ENCODE measurements around the gene OR6C3. TPM values are rescaled to one million over a fixed set of nuclear protein-coding genes. Genes with fewer than 3 reads are reported as not detected.
"Not testable (repeated sequence)": the region's sequence is repeated elsewhere in the genome, so short reads cannot be mapped to it uniquely, and the experiment has no call there.

OR6C3 gene
- not detected for total RNA-seq

DNA sequence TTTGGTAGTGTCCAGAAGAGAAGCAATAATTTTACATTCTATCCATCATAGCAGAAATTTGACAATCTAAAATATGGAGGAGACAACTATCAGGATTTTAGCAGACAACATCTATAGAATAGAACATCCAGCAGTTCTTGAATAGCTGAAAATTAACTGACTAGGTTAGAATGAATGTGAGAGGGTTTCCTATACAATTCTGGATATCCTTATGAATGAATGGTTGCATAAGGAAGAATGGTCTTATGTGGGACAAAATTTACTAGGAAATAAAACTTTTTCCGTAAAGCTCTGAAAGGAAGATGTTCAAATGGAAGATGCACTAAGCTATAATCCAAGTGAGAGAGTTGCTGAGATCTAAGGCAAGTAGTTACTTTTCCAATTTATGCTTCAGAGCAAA, at the start of gene OR6C3:
TSS of gene OR6C3 (plus strand) at position 301 of the 400 bp plus-strand sequence. CDS start 955 bp downstream, outside the sequence.
- no peak for DNase-seq (ENCODE audit: low spot score)
- ATAC-seq (ENCODE audit: low FRiP score), result no peak
- TF ChIP-seq, protein P1, sequence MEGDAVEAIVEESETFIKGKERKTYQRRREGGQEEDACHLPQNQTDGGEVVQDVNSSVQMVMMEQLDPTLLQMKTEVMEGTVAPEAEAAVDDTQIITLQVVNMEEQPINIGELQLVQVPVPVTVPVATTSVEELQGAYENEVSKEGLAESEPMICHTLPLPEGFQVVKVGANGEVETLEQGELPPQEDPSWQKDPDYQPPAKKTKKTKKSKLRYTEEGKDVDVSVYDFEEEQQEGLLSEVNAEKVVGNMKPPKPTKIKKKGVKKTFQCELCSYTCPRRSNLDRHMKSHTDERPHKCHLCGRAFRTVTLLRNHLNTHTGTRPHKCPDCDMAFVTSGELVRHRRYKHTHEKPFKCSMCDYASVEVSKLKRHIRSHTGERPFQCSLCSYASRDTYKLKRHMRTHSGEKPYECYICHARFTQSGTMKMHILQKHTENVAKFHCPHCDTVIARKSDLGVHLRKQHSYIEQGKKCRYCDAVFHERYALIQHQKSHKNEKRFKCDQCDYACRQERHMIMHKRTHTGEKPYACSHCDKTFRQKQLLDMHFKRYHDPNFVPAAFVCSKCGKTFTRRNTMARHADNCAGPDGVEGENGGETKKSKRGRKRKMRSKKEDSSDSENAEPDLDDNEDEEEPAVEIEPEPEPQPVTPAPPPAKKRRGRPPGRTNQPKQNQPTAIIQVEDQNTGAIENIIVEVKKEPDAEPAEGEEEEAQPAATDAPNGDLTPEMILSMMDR (IDR thresholded peaks at IDR 0.05), result no peak

DNA sequence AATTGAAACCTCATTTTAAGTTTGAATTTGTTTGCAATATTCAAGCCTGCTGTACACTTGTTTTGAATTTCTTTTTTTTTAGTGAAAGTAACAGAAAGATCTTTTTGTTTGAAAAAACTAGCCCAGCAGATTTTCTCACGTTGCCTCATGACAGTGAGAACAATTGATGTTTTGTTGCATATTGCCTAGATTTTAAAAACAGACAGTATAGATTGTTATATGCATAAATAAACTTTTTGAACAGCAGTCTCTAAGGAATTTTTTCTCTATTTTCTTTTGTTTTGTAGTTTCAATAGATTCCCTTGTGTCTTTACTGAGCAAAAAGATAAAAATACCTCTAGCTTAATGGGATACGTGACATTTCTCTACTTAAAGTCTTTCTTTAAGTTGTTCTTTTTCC, 49.6 kb upstream of the OR6C3 start:
- DNase-seq (ENCODE audit: low spot score), result no peak

DNA sequence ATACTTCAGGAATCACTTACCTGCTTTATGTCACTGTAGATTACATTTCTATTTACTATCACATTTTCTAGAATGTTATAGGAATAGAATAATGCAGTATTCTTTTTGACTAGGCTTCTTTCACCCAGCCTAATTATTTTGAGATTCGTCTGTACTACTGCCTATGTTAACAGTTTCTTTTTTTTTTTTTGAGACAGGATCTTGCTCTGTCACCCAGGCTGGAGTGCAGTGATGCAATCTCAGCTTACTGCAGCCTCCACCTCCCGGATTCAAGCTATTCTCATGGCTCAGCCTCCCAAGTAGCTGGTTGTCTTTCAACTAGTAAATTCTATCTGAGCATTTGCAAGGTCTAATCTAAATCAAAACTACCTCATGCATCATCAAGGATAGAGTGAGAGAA, 40.5 kb upstream of the OR6C3 start:
- no peak for ATAC-seq (ENCODE audit: low FRiP score)
- TF ChIP-seq, protein P1 (IDR thresholded peaks at IDR 0.05), result no peak
- no peak for DNase-seq (ENCODE audit: low spot score)

More for the DNA sequence above, 49.6 kb upstream of the OR6C3 start:
- TF ChIP-seq, protein P1 (IDR thresholded peaks at IDR 0.05), result no peak
- ATAC-seq (ENCODE audit: low FRiP score), result no peak

DNA sequence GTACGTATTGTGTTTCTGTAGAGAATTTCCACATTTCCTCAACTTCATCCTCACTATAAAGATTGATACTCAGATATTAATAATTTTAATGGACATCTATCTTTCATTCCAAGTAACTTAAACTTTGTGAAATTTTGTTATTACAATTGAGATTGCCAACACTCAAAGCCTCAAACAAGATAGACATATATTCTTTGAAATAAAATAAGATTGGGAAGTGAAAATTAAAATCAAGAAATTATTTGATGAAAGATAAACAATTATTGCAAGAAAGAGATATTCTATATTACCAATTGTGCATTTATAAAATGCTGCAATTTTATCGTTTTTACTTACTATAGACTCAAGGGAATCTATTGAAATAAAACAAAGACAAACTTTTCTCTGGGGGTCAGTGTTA, 34.1 kb upstream of the OR6C3 start, which contains the start of gene OR6C6:
TSS of gene OR6C6 (minus strand) at position 101 of the 400 bp plus-strand sequence. CDS start 1,337 bp downstream, outside the sequence.
- DNase-seq (ENCODE audit: low spot score), result no peak
- TF ChIP-seq, protein P1 (IDR thresholded peaks at IDR 0.05), result no peak
- no peak for ATAC-seq (ENCODE audit: low FRiP score)

DNA sequence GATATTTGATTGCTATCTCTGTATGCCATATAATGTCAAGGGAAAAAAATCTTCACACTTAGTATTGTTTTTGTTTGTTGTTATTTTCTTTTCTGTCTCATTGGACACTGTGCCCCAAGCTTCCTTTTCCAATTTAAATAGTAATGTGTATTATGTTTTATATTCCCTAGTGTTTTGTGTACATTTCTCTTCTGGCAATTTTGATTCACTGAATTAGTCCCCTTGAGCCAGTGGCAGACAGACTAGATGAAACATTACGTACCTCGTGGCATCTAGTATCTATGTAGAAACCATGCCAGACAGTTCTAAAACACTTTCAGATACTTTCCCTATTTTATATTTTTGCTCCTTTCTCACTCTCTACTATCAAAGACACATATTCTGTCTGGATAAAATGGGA, 16.5 kb upstream of the OR6C3 start, which contains the start of gene OR6C1:
TSS of gene OR6C1 (plus strand) at position 301 of the 400 bp plus-strand sequence. CDS start 6,257 bp downstream, outside the sequence.
- DNase-seq (ENCODE audit: low spot score) (no peak), ATAC-seq (ENCODE audit: low FRiP score) (no peak)
- TF ChIP-seq, protein P1 (IDR thresholded peaks at IDR 0.05), result no peak

DNA sequence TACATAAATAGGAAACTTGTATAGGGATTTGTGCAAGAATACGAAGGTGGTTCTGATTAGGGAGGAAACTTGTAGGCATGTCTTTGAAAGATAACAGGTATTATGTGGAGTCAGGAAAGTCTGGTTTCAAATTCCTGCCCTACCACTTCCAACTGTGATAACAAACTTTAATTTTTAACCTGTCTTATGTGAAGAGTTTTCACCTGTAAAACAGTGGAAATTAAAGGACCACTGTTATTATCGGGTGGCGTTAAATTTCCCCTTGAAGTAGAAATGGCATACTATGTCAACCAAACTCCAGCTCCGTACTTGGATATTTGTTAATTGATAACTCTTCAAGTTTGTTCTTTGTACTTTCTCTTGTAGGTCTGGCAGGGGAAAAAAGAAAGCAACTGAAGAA, 10.3 kb upstream of the OR6C3 start:
- TF ChIP-seq, protein P1 (IDR thresholded peaks at IDR 0.05), result no peak
- no peak for ATAC-seq (ENCODE audit: low FRiP score)
- DNase-seq (ENCODE audit: low spot score), result no peak

DNA sequence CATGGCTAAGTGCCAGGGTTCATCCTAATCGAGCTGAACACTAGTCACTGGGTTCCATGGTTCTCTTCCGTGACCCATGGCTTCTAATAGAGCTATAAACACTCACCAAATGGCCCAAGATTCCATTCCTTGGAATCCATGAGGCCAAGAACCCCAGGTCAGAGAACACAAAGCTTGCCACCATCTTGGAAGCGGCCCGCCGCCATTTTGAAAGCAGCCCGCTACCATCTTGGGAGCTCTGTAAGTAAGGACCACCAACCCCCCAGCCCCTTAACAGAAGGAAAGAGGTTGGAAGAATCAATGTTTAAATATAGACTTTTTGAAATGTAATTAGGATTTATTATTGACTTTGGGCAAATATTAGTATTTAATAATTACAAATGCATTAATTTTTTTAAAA, 4.7 kb upstream of the OR6C3 start:
- ATAC-seq (ENCODE audit: low FRiP score); DNase-seq (ENCODE audit: low spot score): not testable (repeated sequence)
